GM18868 (cell line): Measurements from ENCODE around the gene DOCK7.
"Not testable (repeated sequence)": the region's sequence is repeated elsewhere in the genome, so short reads cannot be mapped to it uniquely, and the experiment has no call there.

Experiments
- ATAC-seq: cut with Tn5 transposase; IDR thresholded peaks from one replicate; pipeline ENCODE4 v1.9.1; 2021; ENCODE audit warnings: mild to moderate bottlenecking, moderate library complexity; ENCODE audit not compliant: unreplicated experiment

DOCK7 gene

GRCh38 chr1:62536865-62537264 lies 151.3 kb downstream of the DOCK7 start:
- ATAC-seq: no peak

- ATAC-seq: peak; percentile 56
Measured at GRCh38 chr1:62530516-62531154, 157.6 kb downstream of the DOCK7 start.

- no peak for ATAC-seq
Measured at GRCh38 chr1:62529227-62529626, 159.0 kb downstream of the DOCK7 start.

- ATAC-seq: no peak
Measured at GRCh38 chr1:62528015-62528414, 160.2 kb downstream of the DOCK7 start.

- ATAC-seq: not testable (repeated sequence)
Measured at GRCh38 chr1:62527346-62527745, 160.8 kb downstream of the DOCK7 start.

GRCh38 chr1:62523860-62524259 lies 164.3 kb downstream of the DOCK7 start:
- ATAC-seq: no peak

GRCh38 chr1:62516600-62516999 lies 171.6 kb downstream of the DOCK7 start:
- ATAC-seq: no peak

- no peak for ATAC-seq
Measured at GRCh38 chr1:62514746-62515423, 173.3 kb downstream of the DOCK7 start.

GRCh38 chr1:62513013-62513412 lies 175.2 kb downstream of the DOCK7 start:
- ATAC-seq: no peak

- no peak for ATAC-seq
Measured at GRCh38 chr1:62509028-62509427, 179.2 kb downstream of the DOCK7 start.

GRCh38 chr1:62508187-62508758 lies 179.9 kb downstream of the DOCK7 start:
- ATAC-seq: no peak

GRCh38 chr1:62500210-62500609 lies 188.0 kb downstream of the DOCK7 start:
- no peak for ATAC-seq

GRCh38 chr1:62494137-62494536 lies 194.0 kb downstream of the DOCK7 start:
- no peak for ATAC-seq

- ATAC-seq: no peak
Measured at GRCh38 chr1:62493656-62494055, 194.5 kb downstream of the DOCK7 start.

GRCh38 chr1:62492521-62492920 lies 195.7 kb downstream of the DOCK7 start:
- ATAC-seq: no peak

- ATAC-seq: no peak
Measured at GRCh38 chr1:62487956-62488355, 200.2 kb downstream of the DOCK7 start.

GRCh38 chr1:62484824-62485468 lies 203.2 kb downstream of the DOCK7 start:
- no peak for ATAC-seq

- no peak for ATAC-seq
Measured at GRCh38 chr1:62481681-62482080, 206.5 kb downstream of the DOCK7 start.

GRCh38 chr1:62476525-62477219 lies 211.5 kb downstream of the DOCK7 start:
- no peak for ATAC-seq

- no peak for ATAC-seq
Measured at GRCh38 chr1:62467092-62467491, 221.1 kb downstream of the DOCK7 start.

- no peak for ATAC-seq
Measured at GRCh38 chr1:62462370-62462769, 225.8 kb downstream of the DOCK7 start.
